PFSK-1 (cell line): ENCODE data around the gene FOXK2.

Experiments used
- FOXP2 ChIP-seq: optimal IDR thresholded peaks from 2 replicates; pipeline ENCODE3; 2011; ENCODE audit warnings: borderline replicate concordance, control low read depth, inconsistent platforms; ENCODE audit not compliant: insufficient read depth; ENCODE audit errors: extremely low read length, extremely low read depth
- POLR2AphosphoS5 ChIP-seq: IDR thresholded peaks from 2 replicates; pipeline ENCODE4 v1.6.1; 2012; ENCODE audit warnings: low read depth, mild to moderate bottlenecking, control low read depth, low read length, moderate library complexity
- REST ChIP-seq, 2 experiments: IDR thresholded peaks; 2 replicates each; pipeline versions ENCODE4 v1.6.1 to v1.8.0; 2011 to 2012; ENCODE audit warnings: low read depth in 2 of 2, low read length in 2 of 2, control low read depth in 1 of 2, inconsistent platforms in 1 of 2, mild to moderate bottlenecking in 1 of 2, moderate library complexity in 1 of 2; ENCODE audit not compliant: insufficient read depth in 1 of 2
- SIN3A ChIP-seq: IDR thresholded peaks from 2 replicates; pipeline ENCODE4 v1.6.1; 2012; ENCODE audit warnings: mild to moderate bottlenecking, low read length, moderate library complexity, borderline replicate concordance; ENCODE audit not compliant: insufficient read depth
- TAF1 ChIP-seq: IDR thresholded peaks from 2 replicates; pipeline ENCODE4 v1.6.1; 2012; ENCODE audit warnings: low read length, control low read depth, borderline replicate concordance; ENCODE audit not compliant: insufficient read depth

GRCh38 chr17:82650723-82651122, 131.2 kb downstream of the FOXK2 start:
- TF ChIP-seq REST (IDR thresholded peaks at IDR 0.05; ENCODE audit: insufficient read depth in 1 of 2, low read depth in 2 of 2, low read length in 2 of 2) (no peak), POLR2AphosphoS5 (no peak), SIN3A (no peak), TAF1 (no peak), FOXP2 (no peak)
